HG03432 (cell line): ENCODE data around the gene TMEM17.

Experiments
- ATAC-seq: cut with Tn5 transposase; IDR thresholded peaks from one replicate; pipeline ENCODE4 v1.9.1; 2021; ENCODE audit warnings: mild to moderate bottlenecking, moderate library complexity; ENCODE audit not compliant: unreplicated experiment

The TMEM17 gene

GRCh38 chr2:62474176-62474575 is 31.8 kb downstream of the TMEM17 start:
- no peak for ATAC-seq

GRCh38 chr2:62473246-62473827 is 32.7 kb downstream of the TMEM17 start:
- no peak for ATAC-seq

- no peak for ATAC-seq
Observed at GRCh38 chr2:62472312-62472711, 33.7 kb downstream of the TMEM17 start.

DNA sequence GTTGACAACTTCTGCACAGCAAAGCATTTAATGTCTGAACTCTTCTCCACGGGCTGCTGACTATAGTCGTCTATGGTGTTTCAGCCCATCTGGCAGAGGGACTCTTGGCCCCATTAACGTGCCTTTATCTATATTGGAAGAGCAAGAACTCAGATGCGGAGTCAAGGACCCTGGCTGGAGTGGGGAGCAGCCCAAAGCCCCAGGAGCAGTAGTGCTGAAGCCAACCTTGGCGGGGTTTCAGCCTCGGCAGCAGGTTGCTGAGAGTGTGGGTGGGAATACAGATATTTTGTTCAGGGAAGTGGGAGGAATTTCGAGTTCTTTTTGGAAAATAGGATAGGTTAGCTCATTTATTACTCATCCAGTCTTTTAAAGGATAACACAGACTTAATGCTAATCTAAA is 34.2 kb downstream of the TMEM17 start:
- ATAC-seq: no peak

DNA sequence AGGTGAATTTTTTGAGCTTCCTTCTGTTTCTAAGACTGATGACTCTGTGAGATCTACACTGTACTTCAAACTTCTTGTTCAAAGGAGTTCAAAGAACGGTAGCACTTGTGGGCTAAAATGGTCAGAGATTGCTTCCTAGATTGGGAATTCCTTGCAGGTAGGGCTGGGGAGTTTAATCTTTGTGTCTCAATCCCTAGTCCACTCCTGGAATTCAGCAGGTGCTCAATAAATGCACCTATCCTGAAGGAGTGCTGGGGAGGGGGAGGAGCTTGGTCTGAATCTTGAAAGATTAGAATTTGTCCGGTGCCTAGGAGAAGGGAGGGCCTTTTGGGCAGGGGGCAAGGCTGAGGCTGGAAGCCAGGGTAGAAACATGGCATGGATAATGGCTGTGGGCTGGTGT is 34.6 kb downstream of the TMEM17 start:
- no peak for ATAC-seq

- ATAC-seq: no peak
Observed at GRCh38 chr2:62469548-62469947, 36.4 kb downstream of the TMEM17 start.

DNA sequence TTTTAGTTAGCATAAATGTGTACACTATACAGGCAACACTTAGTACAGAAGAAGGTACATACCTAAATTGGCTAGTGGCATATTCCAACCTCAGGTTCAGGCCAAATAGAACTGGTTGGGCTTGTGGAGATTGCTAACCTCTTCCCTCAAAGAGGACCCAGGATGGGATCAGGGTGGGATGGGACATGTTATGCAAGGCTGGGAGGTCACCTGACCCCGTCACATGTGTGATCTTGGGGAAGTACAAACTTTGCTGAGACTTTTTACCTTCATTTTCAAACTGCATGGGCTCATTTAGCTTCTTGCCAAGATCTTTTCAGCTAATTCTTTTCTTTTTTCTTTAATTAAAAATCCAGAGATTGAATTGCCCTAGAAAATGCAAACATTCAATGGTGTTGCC is 36.9 kb downstream of the TMEM17 start:
- ATAC-seq: no peak

DNA sequence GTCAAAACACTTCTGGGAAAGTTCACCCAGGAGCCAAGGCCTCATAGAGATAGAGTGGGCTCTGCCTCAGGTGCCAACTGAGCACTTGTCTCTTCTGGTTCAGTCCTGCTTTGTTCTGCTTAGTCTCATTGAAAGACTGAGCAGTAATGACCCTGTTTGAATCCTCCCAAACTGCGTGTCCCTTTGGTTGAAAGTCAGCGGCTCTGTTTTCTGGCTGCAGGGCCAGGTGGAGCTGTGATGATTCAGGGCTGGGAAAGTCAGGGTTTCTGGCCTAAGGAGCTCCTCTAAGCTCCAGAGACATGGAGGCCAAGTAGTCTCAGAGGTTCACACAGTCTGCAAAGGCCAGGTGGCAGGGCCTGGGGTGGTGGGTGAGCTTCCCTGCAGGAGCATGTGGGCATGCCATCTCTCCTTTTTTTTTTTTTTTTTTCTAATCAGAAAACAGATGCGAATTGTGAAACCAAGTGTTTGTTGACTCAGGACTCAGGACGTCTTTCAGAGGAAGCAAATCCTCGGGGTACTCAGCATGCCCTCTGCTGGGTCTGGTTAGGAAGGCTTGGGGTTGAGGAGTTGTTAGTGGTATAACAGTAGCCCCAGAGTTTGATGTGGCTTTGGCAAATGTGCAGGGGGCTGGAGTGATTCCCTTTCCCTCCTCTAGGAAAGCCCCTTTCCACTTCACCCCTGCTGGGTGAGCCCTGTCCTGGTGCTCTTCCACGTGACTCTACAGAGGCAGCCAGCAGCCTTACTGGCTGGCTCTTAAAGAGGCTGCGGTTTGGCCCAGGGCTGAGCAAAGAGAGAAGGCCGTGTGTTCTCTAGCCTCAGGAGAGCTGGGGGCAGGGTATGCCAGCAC is 38.3 kb downstream of the TMEM17 start:
- ATAC-seq: no peak

DNA sequence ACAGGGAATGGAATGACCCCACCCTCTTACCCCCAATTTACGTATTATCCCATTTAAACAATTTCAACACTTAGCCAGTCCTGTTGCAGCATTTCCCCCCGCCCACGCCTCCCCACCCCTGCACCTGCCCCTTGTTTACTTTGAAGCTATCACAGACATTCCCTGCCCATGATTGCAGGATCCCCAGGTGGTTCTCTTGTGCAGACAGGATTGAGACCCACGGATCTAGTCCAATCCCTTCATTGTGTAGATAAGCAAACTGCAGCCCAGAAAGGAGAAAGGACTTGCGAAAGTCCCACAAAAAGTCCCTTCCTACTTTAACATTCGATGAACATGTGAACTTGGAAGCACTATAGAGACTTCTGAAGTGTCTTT is 38.9 kb downstream of the TMEM17 start:
- ATAC-seq: no peak

GRCh38 chr2:62466503-62466854 is 39.5 kb downstream of the TMEM17 start:
- no peak for ATAC-seq

DNA sequence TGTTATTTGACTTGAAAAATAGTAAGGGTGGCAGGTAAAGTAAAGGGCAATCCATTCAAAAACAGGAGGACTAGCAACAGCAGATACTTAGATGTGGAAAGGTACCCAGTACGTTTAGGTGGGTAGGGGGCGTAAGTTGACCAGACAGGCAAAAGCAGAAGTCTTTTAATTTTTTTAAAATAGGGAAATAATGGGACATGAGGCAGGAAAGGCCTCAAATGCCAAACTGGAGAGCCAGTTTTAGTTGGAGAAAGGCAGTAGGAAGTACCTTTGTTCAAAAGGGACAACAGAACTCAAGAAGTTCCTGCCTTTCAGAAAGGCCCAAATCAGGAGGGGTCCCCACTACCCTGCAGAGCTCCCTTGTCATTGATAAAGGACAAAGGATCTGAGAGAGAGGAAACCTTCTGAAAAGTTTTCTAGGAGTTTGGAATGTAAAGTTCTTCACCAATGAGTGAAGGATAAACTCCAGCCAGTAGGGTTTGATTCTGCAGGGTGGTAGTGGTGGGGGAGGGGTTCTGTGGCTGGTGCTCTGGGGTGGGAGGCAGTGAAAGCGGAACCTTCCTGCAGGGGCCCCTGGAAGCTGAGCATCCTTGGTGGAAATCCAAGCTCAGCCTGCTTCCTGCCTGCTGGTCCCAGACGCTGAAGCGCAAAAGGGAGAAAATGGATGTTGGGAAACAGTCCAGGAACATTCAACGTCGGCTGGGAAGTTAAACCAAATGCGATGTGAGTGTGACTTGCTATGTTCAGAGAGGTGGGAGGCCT is 40.1 kb downstream of the TMEM17 start:
- no peak for ATAC-seq

- no peak for ATAC-seq
Observed at GRCh38 chr2:62465039-62465740, 40.8 kb downstream of the TMEM17 start.

- no peak for ATAC-seq
Observed at GRCh38 chr2:62464221-62465007, 41.6 kb downstream of the TMEM17 start.

DNA sequence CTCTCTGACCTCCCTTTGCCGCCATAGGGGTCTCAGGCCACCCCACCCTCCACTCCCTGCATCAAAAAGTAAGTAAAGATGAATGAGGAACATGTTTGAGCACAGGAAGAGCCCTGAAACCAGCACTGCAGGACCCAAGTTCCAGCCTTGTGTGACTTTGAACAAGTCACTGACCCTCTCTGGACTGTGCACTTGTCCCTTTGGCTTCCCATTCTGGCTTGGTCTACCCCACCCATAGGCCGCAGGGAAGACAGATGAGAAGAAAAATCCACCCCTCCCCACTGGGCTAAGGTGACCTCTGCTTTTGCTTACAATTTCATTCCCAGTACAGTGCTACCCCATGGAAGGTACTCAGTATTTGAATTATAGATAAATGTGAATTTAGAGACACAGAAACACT is 43.8 kb downstream of the TMEM17 start:
- ATAC-seq: no peak

- ATAC-seq: no peak
Observed at GRCh38 chr2:62461707-62462106, 44.3 kb downstream of the TMEM17 start.

DNA sequence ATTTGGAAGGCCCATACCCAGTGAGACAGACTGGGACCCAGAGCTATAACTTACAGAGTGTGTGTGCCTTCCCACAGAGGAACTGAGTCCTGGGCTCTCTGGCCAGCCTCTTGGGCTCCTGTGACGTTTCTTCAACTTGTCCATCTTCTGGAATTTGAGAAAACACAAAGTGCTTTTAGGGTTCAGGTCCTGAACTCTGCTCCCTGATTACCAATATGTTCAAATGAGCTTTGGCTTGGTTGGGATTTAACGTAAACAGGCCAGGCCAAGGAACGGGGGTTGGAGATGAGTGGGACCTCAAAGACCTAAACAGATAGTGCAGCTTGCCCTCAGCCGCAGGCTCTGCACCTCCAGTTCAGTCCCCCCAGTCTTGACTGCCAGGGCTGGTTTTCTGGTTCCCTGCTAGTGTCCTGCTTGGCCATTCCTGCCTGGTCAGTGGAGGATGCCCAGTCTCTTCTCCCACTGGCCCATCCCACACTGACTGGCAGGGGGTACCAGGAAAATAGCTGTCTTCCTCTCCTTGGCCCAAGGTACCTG is 44.9 kb downstream of the TMEM17 start:
- no peak for ATAC-seq

DNA sequence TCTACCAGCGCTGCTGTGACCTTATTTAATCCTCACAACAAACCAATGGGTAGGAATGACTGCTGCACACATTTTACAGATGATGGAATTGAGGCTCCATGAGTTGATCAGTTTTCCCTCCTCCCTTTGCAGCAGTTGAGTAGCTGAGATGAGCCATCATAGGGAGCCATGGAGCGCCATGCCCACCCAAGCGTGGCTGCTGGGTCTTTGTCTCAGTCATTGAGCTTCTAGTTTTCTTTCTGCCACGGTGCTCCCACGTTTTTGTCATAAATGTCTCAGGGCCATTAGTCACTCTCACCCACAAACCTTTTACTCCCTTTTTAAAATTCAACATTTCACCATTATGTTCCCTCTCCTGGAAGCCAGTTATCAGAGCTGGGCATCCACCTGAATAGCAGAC is 45.8 kb downstream of the TMEM17 start:
- no peak for ATAC-seq

- ATAC-seq: no peak
Observed at GRCh38 chr2:62459672-62460071, 46.3 kb downstream of the TMEM17 start.

DNA sequence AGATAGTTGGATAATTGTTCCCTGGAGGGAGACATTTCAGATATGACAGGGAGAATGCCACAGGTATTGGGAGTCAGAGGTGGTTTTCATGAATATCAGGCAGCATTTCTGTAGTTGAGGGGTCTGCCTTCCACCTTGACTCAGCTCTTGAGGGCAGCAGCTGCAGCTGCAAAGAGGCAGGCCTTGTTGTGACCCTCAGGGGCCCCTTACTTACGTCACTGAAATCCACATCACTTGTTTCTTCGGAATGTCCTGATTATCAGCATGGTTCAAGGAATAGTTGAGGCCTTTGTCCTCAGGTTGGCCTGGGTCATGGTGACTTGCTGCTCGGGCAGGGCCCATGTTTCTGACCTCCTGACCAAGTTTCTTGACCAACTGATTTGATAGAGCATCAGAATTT is 46.9 kb downstream of the TMEM17 start:
- ATAC-seq: no peak

- no peak for ATAC-seq
Observed at GRCh38 chr2:62458671-62459081, 47.3 kb downstream of the TMEM17 start.
